ENCODE results near the gene MED1.

DNA sequence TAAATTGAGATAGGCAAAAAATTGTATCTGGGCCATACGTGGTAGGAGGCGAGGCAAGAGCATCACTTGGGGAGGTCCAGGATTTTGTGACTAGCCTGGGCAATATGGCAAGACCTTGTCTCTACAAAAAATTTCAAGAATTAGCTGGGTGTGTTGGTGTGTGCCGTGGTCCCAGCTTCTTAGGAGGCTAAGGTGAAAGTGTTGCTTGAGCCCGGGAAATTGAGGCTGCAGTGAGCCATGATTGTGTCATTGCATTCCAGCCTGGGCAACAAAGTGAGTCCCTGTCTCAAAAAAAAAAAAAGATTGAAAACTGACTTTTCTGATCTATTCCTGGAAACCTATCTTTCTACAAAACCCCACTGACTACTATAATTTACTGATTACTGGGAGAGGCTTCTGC is 36.9 kb upstream of the MED1 start:
- TF ChIP-seq POLR2A (IDR thresholded peaks at IDR 0.05; ENCODE audit: low read length) = no peak
- no peak for TF ChIP-seq GATA1 (IDR thresholded peaks at IDR 0.05; ENCODE audit: low read depth, low read length)

Data from erythroblast (primary cell).